Measurements from ENCODE around the gene MINDY4. TPM values are rescaled to one million over a fixed set of nuclear protein-coding genes. Genes with fewer than 3 reads are reported as not detected.

The MINDY4 gene
- 10 to 100 TPM in 5 of 6 donors, 1 to 10 TPM in 1; 7.7 to 43.0 (median 19.4) TPM for total RNA-seq

- H3K27me3 ChIP-seq: no peaks in the 10 kb centered on the region
- TF ChIP-seq EP300 (IDR thresholded peaks at IDR 0.05) (no peak), CTCF (IDR thresholded peaks at IDR 0.05) (peak in 1 of 6 experiments; percentile 12), POLR2A (IDR thresholded peaks at IDR 0.05) (peak in 1 of 4 donors; percentile 44), POLR2AphosphoS5 (IDR thresholded peaks at IDR 0.05) (no peak)
- H3K4me3 ChIP-seq: peak within 1 kb of the TSS; percentile 75 to 95 (median 92)
- H3K9me3 ChIP-seq: no peaks in the 10 kb centered on the region
- H3K36me3 ChIP-seq: no peaks in the 10 kb centered on the region
- H3K27ac ChIP-seq: peak within 1 kb of the TSS; percentile 72 to 90 (median 82)
- 2 to 9% methylated on average over 16 to 54 of the region's 62 CpGs for WGBS, 2 donors
- DNase-seq: peak; percentile 81 to 96
- ATAC-seq (ENCODE audit: low FRiP score in 2 of 2): peak; percentile 93 to 97
- peaks cover 19 to 34% (median 22%) of the 10 kb centered on the region in 4 donors for H3K4me1 ChIP-seq
These were observed at the start of gene MINDY4 for GRCh38 chr7:30771174-30771879. Gene MINDY4 (plus strand): TSS chr7:30771417. CDS start chr7:30771494, 77 bp downstream.

GRCh38 chr7:30722187-30722586 is 49.0 kb upstream of the MINDY4 start:
- Histone ChIP-seq H3K9me3 (peaks cover 0 to 21% (median 8%) of the 10 kb centered on the region in 4 donors), H3K4me3 (no peak overlapping the region), H3K4me1 (no peaks in the 10 kb centered on the region), H3K27ac (no peak overlapping the region), H3K36me3 (no peaks in the 10 kb centered on the region), H3K27me3 (no peaks in the 10 kb centered on the region)
- TF ChIP-seq CTCF (IDR thresholded peaks at IDR 0.05): no peak
- DNase-seq (no peak), ATAC-seq (ENCODE audit: low FRiP score in 2 of 2) (no peak)
- WGBS, 2 donors: 83 to 89% methylated on average over 1 to 2 of the region's 2 CpGs

- DNase-seq (no peak), ATAC-seq (ENCODE audit: low FRiP score in 2 of 2) (no peak)
- Histone ChIP-seq H3K36me3 (no peaks in the 10 kb centered on the region), H3K4me1 (no peaks in the 10 kb centered on the region), H3K27ac (no peak overlapping the region), H3K9me3 (peaks cover 0 to 17% (median 8%) of the 10 kb centered on the region in 4 donors), H3K4me3 (no peak overlapping the region), H3K27me3 (no peaks in the 10 kb centered on the region)
- TF ChIP-seq CTCF (IDR thresholded peaks at IDR 0.05) (no peak), POLR2AphosphoS5 (IDR thresholded peaks at IDR 0.05) (no peak), EP300 (IDR thresholded peaks at IDR 0.05) (no peak), POLR2A (IDR thresholded peaks at IDR 0.05) (no peak)
These were observed 48.5 kb upstream of the MINDY4 start for GRCh38 chr7:30722671-30723070.

GRCh38 chr7:30723776-30724175 is 47.4 kb upstream of the MINDY4 start:
- no peak for DNase-seq
- Histone ChIP-seq H3K4me3 (no peak overlapping the region), H3K36me3 (no peaks in the 10 kb centered on the region), H3K27me3 (no peaks in the 10 kb centered on the region), H3K9me3 (peaks cover 0 to 6% (median 0%) of the 10 kb centered on the region in 4 donors), H3K4me1 (no peaks in the 10 kb centered on the region), H3K27ac (no peak overlapping the region)
- WGBS, 2 donors: 82 to 83% methylated on average over 4 of the region's 4 CpGs
- TF ChIP-seq POLR2A (IDR thresholded peaks at IDR 0.05): no peak
- TF ChIP-seq CTCF (IDR thresholded peaks at IDR 0.05): no peak
- TF ChIP-seq POLR2AphosphoS5 (IDR thresholded peaks at IDR 0.05): no peak
- no peak for TF ChIP-seq EP300 (IDR thresholded peaks at IDR 0.05)
- ATAC-seq (ENCODE audit: low FRiP score in 2 of 2): no peak
